Muscle of arm (tissue), 14 donors: ENCODE data around the gene RO60. TPM values are rescaled to one million over a fixed set of nuclear protein-coding genes. Genes with fewer than 3 reads are reported as not detected.
A peak's percentile ranks its signal among the peaks of the same experiment; 100 is the strongest.
"Not testable (repeated sequence)": the region's sequence is repeated elsewhere in the genome, so short reads cannot be mapped to it uniquely, and the experiment has no call there.

Source experiments
- DNase-seq: peaks from one replicate; pipeline ENCODE4 v3.0.0-alpha.2; 2013
- long read RNA-seq, 11 donors: transcript quantifications; one replicate each; lab custom pipeline, GENCODE V29; 2026
- polyA plus RNA-seq, 12 donors: library from polyadenylated mRNA; unstranded; fragments of 120-200 nt; gene quantifications; one replicate each; pipeline ENCODE4 v1.2.1, GENCODE V29; 2013; ENCODE audit not compliant: insufficient read length in 12 of 12

Gene RO60
- polyA plus RNA-seq = 10 to 100 TPM in 11 of 12 donors, not detected in 1; 23.3 to 34.4 (median 29.8) TPM
- long read RNA-seq, donor 1, partial matches to known transcripts = 53 of 58 reads
- long read RNA-seq, donor 1, other reads (novel, unspliced or antisense) = 0 of 58 reads
- long read RNA-seq, donor 2, full-length matches to known transcripts = 8 of 8 reads
- long read RNA-seq, donor 2, partial matches to known transcripts = 0 of 8 reads
- long read RNA-seq, donor 2, other reads (novel, unspliced or antisense) = 0 of 8 reads
- long read RNA-seq, donor 3, full-length matches to known transcripts = 7 of 7 reads
- long read RNA-seq, donor 3, partial matches to known transcripts = 0 of 7 reads
- long read RNA-seq, donor 3, other reads (novel, unspliced or antisense) = 0 of 7 reads
- long read RNA-seq, donor 4, full-length matches to known transcripts = 2 of 2 reads
- long read RNA-seq, donor 4, partial matches to known transcripts = 0 of 2 reads
- long read RNA-seq, donor 4, other reads (novel, unspliced or antisense) = 0 of 2 reads
- long read RNA-seq, donor 5, full-length matches to known transcripts = 9 of 92 reads
- long read RNA-seq, donor 5, partial matches to known transcripts = 83 of 92 reads
- long read RNA-seq, donor 5, other reads (novel, unspliced or antisense) = 0 of 92 reads
- long read RNA-seq, donor 6, partial matches to known transcripts = 0 of 4 reads
- long read RNA-seq, donor 6, other reads (novel, unspliced or antisense) = 0 of 4 reads
- long read RNA-seq, donor 7, full-length matches to known transcripts = 5 of 5 reads
- long read RNA-seq, donor 7, partial matches to known transcripts = 0 of 5 reads
- long read RNA-seq, donor 7, other reads (novel, unspliced or antisense) = 0 of 5 reads
- long read RNA-seq, donor 8, full-length matches to known transcripts = 9 of 58 reads
- long read RNA-seq, donor 8, partial matches to known transcripts = 7 of 58 reads
- long read RNA-seq, donor 8, other reads (novel, unspliced or antisense) = 42 of 58 reads
- long read RNA-seq, donor 9, full-length matches to known transcripts = 3 of 3 reads
- long read RNA-seq, donor 9, partial matches to known transcripts = 0 of 3 reads
- long read RNA-seq, donor 9, other reads (novel, unspliced or antisense) = 0 of 3 reads
- long read RNA-seq, donor 10, full-length matches to known transcripts = 4 of 4 reads
- long read RNA-seq, donor 10, partial matches to known transcripts = 0 of 4 reads
- long read RNA-seq, donor 10, other reads (novel, unspliced or antisense) = 0 of 4 reads
- long read RNA-seq, donor 11, full-length matches to known transcripts = 4 of 45 reads
- long read RNA-seq, donor 11, partial matches to known transcripts = 41 of 45 reads
- long read RNA-seq, donor 11, other reads (novel, unspliced or antisense) = 0 of 45 reads

DNA sequence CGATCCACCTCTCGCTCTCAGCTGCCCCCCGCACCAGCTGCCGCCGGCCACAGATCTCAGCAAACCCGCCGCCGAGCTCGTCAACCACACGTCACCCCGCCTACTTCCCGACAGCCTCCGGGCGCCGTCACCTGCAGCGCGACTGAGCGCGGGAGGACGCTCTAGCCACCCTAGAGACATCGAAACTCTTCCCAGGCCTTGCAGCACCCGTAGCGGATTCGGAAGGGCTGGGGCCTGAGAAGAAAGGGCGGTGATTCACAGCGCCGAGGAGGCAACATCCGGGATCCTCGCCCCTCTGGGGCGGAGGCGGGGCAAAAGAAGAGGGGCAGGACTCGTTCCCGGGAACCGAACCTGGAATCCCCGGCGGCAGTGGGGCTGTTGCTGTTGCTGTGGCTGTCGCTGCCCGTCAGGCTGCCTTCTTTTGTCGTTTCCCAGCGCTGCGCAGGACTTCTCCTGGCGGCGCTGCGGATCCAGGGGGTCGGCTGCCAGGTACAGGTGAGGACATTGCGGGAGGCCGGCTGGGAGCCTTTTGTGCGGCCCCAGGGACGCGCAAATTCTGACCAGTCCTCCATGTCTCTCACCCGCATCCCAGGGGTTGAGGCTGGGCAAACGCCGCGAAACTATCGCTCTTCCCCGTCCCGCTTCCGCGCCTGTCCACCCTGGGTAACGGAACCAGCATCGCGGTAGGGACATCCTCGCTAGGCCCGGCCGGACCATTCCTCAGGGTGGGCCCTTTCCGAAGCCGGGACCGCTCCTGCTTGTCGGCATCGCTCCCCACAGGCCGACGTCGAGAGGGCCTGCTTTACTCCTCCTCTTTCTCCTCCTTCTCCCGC is at the start of gene RO60, which contains the start of gene UCHL5:
Gene RO60 (plus strand): TSS at position 331 of the 833 bp plus-strand sequence. CDS start 9,443 bp downstream, outside the sequence.
Gene UCHL5 (minus strand): TSS at position 79 of the 833 bp plus-strand sequence. CDS start 100 bp downstream, outside the sequence.
- DNase-seq = peak; percentile 96

- no peak for DNase-seq
Observed at GRCh38 chr1:193011406-193011805, 48.0 kb upstream of the RO60 start.

- peak; percentile 41 for DNase-seq
Observed at GRCh38 chr1:193013005-193013404, 46.4 kb upstream of the RO60 start.

GRCh38 chr1:193013707-193014106 is 45.7 kb upstream of the RO60 start:
- peak; percentile 8 for DNase-seq

GRCh38 chr1:193014400-193014799 is 45.0 kb upstream of the RO60 start:
- DNase-seq = peak; percentile 11

- no peak for DNase-seq
Observed at GRCh38 chr1:193016788-193017187, 42.6 kb upstream of the RO60 start.

DNA sequence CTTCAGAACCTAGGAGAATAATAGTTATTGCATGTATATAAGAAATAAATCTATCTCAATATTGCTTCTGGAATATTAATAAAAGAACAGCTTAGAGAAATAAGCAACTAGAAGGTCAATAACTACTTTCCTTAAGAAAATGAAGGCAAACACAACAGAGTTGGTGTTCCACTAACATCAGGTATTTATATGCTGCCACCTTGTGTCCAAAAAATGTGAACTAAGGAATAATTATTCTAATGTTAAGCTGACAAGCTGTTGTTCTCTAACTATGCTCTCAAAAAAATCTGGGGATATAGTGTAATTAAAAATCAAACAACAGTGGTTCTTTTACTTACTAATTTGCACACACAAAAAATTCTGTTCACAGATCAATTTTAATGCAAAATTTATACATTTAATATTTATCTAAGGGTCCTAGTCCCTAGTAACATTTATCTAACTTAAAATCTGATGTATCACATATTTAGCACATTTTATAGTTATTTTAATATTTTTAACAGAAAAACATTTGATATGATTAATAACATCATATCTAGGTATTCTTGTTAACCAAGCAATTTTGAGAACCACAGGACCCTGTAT is 39.9 kb upstream of the RO60 start:
- peak; percentile 51 for DNase-seq

DNA sequence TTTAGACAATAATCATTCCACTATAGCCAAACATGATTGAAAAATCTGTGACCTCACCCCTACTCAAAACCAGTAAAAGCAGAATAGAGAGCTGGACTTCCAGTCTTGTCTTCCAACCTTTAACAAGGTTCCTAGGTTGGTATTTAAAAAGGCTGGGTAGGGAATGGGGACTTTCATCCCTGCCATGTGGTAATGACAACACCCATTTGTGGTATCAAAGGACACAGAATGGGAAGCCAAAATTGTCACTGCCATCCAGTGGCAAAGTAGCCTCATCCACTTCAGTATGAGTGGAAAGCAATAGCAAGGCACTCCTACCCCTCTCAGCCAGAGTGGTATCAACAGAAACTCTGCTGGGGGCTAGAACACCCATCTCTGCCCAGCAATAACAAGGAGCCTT is 34.2 kb upstream of the RO60 start:
- no peak for DNase-seq

DNA sequence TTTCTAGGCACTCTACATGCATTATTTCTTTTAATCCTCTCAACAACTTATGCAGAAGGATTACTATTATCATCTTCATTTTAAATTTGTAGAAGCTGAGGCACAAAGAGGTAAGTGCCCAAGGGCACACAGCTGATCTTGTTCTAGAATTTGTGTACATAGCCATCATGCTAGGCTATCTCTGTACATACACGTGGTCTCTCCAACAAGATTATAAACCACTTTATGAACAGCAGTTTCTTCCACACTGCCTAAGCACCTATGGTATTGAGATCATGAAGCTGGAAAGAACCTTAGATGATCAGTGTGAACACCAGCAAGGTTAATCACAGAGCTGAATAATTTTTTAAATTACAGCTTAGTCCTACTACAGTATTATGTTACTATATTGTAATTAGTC is 29.1 kb upstream of the RO60 start:
- DNase-seq = no peak

- no peak for DNase-seq
Observed at GRCh38 chr1:193031431-193031830, 28.0 kb upstream of the RO60 start.

DNA sequence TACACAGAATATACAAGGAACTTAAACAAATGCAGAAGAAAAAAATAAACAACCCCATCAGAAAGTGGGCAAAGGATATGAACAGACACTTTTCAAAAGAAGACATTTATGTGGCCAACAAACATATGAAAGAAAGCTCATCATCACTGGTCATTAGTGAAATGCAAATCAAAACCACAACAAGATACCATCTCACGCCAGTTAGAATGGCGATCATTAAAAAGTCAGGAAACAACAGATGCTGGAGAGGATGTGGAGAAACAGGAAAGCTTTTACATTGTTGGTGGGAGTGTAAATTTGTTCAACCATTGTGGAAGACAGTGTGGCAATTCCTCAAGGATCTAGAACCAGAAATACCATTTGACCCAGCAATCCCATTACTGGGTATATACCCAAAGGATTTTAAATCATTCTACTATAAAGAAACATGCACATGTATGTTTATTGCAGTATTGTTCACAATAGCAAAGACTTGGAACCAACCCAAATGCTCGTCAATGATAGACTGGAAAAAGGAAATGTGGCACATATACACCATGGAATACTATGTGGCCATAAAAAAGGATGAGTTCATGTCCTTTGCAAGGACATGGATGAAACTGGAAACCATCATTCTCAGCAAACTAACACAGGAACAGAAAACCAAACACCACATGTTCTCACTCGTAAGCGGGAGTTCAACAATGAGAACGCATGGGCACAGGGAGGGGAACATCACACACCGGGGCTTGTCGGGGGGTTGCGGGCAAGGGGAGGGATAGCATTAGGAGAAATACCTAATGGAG is 26.6 kb upstream of the RO60 start:
- not testable (repeated sequence) for DNase-seq

GRCh38 chr1:193033610-193034009 is 25.8 kb upstream of the RO60 start:
- DNase-seq = no peak

DNA sequence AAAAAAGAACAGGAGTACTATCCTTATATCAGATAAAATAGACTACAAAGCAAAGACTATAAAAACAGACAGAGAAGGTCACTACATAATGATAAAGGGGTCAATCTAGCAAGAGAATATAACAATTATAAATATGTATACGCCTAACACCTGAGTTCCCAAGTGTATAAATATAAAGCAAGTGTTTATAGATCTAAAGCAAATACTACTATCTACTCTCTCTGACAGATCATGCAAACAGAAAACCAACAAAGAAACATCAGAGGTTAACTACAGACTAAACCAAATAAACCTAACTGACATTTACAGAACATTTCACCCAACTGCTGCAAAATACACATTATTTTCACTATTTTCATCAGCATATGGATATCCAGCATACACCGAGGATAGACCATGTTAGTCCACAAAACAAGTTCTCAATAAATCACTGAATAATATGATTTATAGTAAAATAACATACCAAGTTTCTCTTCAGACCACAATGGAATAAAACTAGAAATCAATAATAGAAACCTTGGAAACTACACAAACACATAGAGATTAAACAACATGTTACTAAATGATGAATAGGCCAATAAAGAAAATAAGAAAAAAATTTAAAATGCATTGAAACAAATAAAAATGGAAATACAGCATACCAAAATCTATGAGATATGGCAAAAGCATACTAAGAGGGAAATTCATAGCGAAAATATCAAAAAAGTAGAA is 22.9 kb upstream of the RO60 start:
- DNase-seq = no peak

DNA sequence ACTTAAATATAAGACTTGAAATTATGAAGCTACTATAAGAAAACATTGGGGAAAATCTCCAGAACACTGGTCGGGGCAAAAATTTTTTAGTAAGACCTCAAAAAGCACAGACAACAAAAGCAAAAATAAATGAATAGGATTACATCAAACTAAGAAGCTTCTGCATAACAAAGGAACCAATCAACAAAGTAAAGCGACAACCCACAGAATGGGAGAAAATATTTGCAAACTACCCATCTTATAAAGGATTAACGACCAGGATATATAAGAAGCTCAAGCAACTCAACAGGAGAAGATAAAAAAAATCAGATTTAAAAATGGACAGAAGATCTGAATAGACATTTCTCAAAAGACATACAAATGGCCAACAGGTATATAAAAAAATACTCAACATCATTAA is 19.4 kb upstream of the RO60 start:
- DNase-seq = no peak

DNA sequence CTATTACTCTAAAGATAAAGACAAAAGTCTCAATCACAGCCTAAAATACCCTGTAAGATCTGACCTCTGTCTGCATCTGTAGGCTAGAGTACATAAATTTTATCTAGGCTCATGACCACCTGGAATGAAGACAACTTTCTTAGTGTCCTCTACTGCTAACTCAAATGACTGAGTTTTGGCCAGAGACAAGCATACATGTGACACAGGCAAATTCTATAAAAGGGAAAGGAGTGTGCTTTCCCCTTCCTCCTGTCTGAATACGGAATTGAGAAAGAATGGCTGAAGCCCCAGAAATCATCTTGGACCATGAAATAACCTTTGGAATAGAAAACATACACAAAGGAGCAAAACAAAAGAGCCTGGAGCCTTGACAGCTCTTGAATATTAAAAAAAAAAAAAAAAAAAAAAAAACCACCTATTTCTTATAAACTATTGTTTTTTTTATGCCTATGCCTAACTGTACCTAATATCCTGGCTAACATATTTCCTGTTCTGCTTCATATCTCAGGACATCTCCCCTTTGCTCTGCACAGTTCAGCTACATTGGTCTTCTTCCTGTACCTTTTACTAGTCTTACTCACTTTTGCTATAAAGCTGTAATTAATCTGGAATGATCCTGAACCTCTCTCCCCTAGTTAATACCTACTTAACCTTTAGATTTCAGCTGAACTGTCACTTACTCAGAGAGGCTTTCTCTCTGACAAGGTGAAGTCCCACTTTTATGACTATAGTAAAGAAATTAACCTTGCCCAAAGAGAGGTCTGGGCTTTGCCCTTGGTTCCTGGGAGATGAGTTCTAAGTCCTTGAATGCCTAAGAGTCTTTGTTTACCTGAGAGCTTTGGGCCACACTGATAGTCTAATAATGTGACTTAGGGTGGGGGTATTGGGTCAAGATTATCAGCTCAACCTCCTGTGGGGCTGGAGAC is 16.4 kb upstream of the RO60 start:
- DNase-seq = no peak

GRCh38 chr1:193048913-193049312 is 10.5 kb upstream of the RO60 start:
- not testable (repeated sequence) for DNase-seq

DNA sequence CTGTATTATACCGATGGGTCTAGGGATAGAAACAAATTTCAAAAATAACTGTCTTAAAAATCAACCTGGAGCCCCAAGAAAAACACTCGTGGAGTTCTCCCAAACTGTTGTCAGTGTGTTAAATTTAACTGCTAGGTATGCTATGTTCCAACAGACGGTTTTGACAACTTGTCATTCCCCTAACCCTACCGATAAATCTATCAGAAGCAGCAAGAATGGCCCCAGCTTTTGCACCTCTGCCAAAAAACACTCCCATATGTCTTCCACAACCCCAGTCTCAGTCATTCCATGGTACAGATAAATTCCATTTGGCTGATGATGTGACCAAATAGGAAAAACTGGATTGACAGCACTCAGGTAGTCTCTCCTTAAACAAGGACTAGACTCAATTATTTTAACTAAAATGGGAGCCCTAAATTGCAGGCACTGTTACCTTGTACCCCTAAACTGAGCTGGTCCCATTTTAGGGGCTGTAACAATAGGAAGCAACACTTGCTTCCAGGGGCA is 5.2 kb upstream of the RO60 start:
- no peak for DNase-seq
